Epithelial cell of esophagus (primary cell): Measurements from ENCODE around the gene KIZ.

Experiments
- DNase-seq: peaks from one replicate; pipeline ENCODE4 v3.0.0; 2010; ENCODE audit warnings: low read depth
- H3K4me3 ChIP-seq: 2 replicates; pipeline ENCODE4 v1.5.1; 2011; ENCODE audit warnings: mild to moderate bottlenecking, low read length, control low read depth
- TF ChIP-seq, protein P1 (sequence below): IDR thresholded peaks from 2 replicates; pipeline ENCODE4 v1.5.1; 2011; ENCODE audit warnings: low read depth, mild to moderate bottlenecking, low read length, control low read depth, inconsistent platforms; ENCODE audit not compliant: insufficient read depth; ENCODE audit errors: missing control alignments

Gene KIZ

DNA sequence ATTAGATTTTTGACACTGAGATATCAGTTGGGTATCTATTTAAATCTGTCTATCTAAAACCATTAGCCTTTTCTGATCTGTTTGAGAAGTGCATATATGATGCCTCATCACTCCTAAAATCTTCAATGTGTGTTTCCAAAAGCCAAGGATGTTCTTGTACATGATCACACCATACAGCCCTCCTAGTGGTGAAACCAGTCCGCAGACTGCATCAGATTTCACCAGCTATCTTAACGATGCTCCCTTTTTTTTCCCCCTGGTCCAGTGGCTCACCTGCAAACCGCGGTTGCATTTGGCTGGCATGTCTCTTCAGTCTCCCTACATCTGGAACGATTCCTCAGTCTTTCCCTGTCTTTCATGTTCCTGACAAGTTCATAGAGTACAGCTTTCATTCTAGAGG lies 4.0 kb downstream of the KIZ start:
- DNase-seq = no peak
- TF ChIP-seq, protein P1, sequence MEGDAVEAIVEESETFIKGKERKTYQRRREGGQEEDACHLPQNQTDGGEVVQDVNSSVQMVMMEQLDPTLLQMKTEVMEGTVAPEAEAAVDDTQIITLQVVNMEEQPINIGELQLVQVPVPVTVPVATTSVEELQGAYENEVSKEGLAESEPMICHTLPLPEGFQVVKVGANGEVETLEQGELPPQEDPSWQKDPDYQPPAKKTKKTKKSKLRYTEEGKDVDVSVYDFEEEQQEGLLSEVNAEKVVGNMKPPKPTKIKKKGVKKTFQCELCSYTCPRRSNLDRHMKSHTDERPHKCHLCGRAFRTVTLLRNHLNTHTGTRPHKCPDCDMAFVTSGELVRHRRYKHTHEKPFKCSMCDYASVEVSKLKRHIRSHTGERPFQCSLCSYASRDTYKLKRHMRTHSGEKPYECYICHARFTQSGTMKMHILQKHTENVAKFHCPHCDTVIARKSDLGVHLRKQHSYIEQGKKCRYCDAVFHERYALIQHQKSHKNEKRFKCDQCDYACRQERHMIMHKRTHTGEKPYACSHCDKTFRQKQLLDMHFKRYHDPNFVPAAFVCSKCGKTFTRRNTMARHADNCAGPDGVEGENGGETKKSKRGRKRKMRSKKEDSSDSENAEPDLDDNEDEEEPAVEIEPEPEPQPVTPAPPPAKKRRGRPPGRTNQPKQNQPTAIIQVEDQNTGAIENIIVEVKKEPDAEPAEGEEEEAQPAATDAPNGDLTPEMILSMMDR = no peak
- H3K4me3 ChIP-seq = no peak overlapping the region

GRCh38 chr20:21133404-21133803 lies 7.5 kb downstream of the KIZ start:
- no peak for DNase-seq
- TF ChIP-seq, protein P1 = no peak
- H3K4me3 ChIP-seq = no peak overlapping the region

- H3K4me3 ChIP-seq = no peak overlapping the region
- TF ChIP-seq, protein P1 = no peak
- no peak for DNase-seq
Observed at GRCh38 chr20:21133917-21134622, 8.2 kb downstream of the KIZ start.

- no peak for DNase-seq
- H3K4me3 ChIP-seq = no peak overlapping the region
- TF ChIP-seq, protein P1 = no peak
Observed at GRCh38 chr20:21134883-21135493, 9.1 kb downstream of the KIZ start.

DNA sequence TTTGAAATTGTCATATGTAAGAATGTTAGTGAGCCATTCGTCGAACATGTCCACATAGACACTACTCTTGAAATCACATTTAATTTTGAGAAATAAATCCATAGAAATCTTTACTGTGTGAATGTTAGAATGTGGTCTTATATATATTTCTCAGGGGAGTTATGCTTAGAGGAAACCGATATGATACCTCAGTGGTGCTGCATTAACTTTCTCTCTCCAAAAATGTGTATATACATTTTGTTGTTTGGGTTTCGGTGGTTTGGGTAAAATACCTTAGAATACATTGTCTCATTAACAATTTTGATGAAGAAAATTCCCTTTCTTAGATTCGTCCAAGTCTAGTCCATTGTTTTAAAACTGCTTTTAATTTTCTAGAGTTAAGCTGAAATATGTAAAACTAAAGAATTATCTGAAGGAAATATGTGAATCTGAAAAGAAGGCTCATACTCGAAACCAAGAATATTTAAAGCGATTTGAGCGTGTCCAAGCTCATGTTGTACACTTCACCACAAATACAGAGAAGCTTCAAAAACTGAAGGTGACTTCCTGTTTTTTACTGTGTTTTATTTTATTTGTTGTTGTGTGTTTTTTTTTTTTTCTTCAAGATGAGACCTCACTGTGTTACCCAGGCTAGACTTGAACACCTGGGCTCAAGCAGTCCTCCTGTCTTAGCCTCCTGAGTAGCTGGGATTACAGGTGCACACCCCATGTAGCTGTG lies 10.3 kb downstream of the KIZ start:
- TF ChIP-seq, protein P1 = no peak
- no peak overlapping the region for H3K4me3 ChIP-seq
- no peak for DNase-seq

- no peak for DNase-seq
- TF ChIP-seq, protein P1 = no peak
Observed at GRCh38 chr20:21137078-21137477, 11.2 kb downstream of the KIZ start.

More at GRCh38 chr20:21137078-21137477, 11.2 kb downstream of the KIZ start:
- H3K4me3 ChIP-seq = no peak overlapping the region
